Measurements from ENCODE around the gene ABLIM3. TPM values are rescaled to one million over a fixed set of nuclear protein-coding genes. Genes with fewer than 3 reads are reported as not detected.
"Not testable (repeated sequence)": the region's sequence is repeated elsewhere in the genome, so short reads cannot be mapped to it uniquely, and the experiment has no call there.

ABLIM3 gene
- total RNA-seq, 2 experiments from 2014 or later, result 0.07 TPM; not detected in 1

DNA sequence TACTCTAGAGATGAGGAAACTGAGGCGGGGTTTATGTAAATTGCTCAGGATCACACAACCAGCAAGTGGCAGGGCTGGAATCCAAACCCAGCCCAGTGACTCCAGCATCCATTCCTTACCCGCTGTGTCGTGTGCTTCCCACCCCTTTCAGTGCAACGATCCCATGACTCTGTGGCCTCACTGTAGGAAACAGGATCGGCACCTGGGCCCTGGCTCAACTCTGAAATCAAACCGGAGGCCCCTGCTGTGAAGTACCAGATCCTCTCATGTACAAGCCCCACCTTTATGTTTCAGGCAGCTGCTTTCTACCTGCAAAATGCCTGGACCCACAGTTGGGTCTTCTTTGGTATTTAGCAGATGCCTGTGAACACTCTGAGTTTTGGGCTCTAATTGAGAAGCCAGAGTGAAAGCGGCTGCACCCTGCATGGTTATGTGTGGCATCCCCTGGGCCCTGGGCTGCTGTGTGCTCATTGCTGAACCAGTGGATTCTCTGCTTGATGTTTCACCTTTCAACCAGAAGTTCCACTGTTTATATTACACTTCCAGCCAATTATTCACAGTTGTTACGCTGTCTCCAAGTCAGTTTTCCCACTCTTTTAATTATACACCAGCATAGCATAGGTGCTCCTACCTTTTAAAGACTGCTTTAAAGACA is 36.7 kb downstream of the ABLIM3 start:
- H3K4me3 Mint-ChIP-seq, result no peak overlapping the region
- intact Hi-C loops (cut with DNase I, micrococcal nuclease), result no loop called here
- ChIA-PET CTCF (no interaction called here), POLR2A (no interaction called here)
- ATAC-seq, result no peak
- peaks cover 7% of the 10 kb centered on the region for H3K27me3 Mint-ChIP-seq
- no peak overlapping the region for H3K27ac Mint-ChIP-seq
- no peak for DNase-seq
- no peaks in the 10 kb centered on the region for H3K9me3 Mint-ChIP-seq (ENCODE audit: low read depth)
- no peaks in the 10 kb centered on the region for H3K36me3 Mint-ChIP-seq (ENCODE audit: low read depth)
- H3K4me1 Mint-ChIP-seq, result no peaks in the 10 kb centered on the region

DNA sequence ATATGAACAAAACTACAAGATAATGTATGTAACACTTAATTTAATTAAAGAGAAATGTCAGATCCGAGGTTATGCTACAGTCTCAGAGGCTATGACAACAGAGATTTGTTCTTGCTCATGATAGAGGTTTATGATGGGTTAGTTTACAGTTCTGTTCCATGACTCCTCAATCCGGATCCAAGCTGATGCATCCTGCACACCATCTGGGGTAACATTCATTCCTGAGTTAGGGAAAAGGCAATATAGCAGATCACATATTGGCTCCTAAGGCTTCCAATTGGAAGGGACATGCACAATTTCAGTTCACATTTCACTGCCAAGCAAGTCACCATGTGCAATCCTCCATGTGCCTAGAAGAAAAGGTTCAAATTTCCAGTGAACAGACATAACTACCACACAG is 40.4 kb downstream of the ABLIM3 start:
- ChIA-PET POLR2A (no interaction called here), CTCF (interaction anchor here (1.3 kb wide), 1 partner anchor 83 kb away, joined by 3 read pairs; no protein-coding TSS in a partner anchor)
- Mint-ChIP-seq H3K9me3 (ENCODE audit: low read depth) (no peaks in the 10 kb centered on the region), H3K4me1 (no peaks in the 10 kb centered on the region), H3K27me3 (peaks cover 23% of the 10 kb centered on the region), H3K4me3 (no peak overlapping the region), H3K27ac (no peak overlapping the region), H3K36me3 (ENCODE audit: low read depth) (no peaks in the 10 kb centered on the region)
- intact Hi-C loops (cut with DNase I, micrococcal nuclease), result no loop called here
- ATAC-seq (no peak), DNase-seq (no peak)

DNA sequence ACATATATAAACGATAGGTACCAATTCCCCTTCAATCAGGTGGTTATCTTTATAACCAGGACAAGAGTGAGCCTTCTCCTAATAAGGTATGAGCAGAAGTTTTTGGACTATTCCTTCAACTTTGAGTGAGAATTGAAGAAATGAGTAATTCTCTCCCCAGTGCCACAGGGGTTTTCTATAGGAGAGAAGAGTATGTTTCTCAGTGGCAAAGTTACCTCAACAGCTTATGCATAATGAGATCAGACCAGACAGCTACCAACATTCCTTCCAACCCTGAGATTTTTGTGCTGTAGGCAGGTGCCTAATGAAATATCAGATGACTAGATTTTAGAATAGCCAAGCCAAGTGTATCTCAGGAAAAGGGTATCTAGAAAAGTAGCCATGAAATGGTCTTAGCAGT is 40.9 kb downstream of the ABLIM3 start:
- CTCF ChIA-PET, result interaction anchor here (1.3 kb wide), 1 partner anchor 83 kb away, joined by 3 read pairs; no protein-coding TSS in a partner anchor
- H3K9me3 Mint-ChIP-seq (ENCODE audit: low read depth), result no peaks in the 10 kb centered on the region

GRCh38 chr5:149185067-149185466 is 43.8 kb downstream of the ABLIM3 start:
- Mint-ChIP-seq H3K36me3 (ENCODE audit: low read depth) (no peaks in the 10 kb centered on the region), H3K27me3 (peaks cover 23% of the 10 kb centered on the region), H3K4me3 (no peak overlapping the region), H3K27ac (no peak overlapping the region), H3K9me3 (ENCODE audit: low read depth) (no peaks in the 10 kb centered on the region), H3K4me1 (no peaks in the 10 kb centered on the region)
- intact Hi-C loops (cut with DNase I, micrococcal nuclease), result no loop called here
- DNase-seq (no peak), ATAC-seq (no peak)
- POLR2A ChIA-PET, result no interaction called here
- CTCF ChIA-PET, result no interaction called here

More for the DNA sequence above, 40.9 kb downstream of the ABLIM3 start:
- POLR2A ChIA-PET, result no interaction called here
- no peak overlapping the region for H3K27ac Mint-ChIP-seq
- intact Hi-C loops (cut with DNase I, micrococcal nuclease), result no loop called here
- H3K36me3 Mint-ChIP-seq (ENCODE audit: low read depth), result no peaks in the 10 kb centered on the region
- ATAC-seq (no peak), DNase-seq (no peak)
- no peak overlapping the region for H3K4me3 Mint-ChIP-seq
- no peaks in the 10 kb centered on the region for H3K4me1 Mint-ChIP-seq
- H3K27me3 Mint-ChIP-seq, result peaks cover 23% of the 10 kb centered on the region

DNA sequence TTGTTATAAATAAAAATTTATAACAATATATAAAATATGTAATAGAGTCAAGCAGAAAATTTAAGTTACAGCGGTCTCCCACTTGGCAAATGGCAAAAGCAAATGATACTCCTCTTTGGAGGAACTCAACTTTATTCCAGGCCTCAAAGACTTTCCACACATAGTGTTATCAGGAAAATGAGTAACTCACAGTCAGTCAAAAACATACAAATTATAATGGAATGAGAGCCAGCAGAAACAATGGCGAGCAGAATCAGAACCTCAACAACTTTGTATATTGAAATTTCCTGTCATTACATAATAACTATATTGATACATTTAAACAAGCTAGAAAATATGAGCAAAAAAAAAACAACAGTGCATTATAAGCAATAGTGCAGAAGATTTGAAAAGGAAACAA is 45.2 kb downstream of the ABLIM3 start:
- Mint-ChIP-seq H3K27me3 (peaks cover 19% of the 10 kb centered on the region), H3K27ac (no peak overlapping the region), H3K4me1 (no peaks in the 10 kb centered on the region), H3K9me3 (ENCODE audit: low read depth) (no peaks in the 10 kb centered on the region), H3K4me3 (no peak overlapping the region), H3K36me3 (ENCODE audit: low read depth) (no peaks in the 10 kb centered on the region)
- intact Hi-C loops (cut with DNase I, micrococcal nuclease), result no loop called here
- no peak for ATAC-seq
- no peak for DNase-seq
- ChIA-PET CTCF (no interaction called here), POLR2A (no interaction called here)

DNA sequence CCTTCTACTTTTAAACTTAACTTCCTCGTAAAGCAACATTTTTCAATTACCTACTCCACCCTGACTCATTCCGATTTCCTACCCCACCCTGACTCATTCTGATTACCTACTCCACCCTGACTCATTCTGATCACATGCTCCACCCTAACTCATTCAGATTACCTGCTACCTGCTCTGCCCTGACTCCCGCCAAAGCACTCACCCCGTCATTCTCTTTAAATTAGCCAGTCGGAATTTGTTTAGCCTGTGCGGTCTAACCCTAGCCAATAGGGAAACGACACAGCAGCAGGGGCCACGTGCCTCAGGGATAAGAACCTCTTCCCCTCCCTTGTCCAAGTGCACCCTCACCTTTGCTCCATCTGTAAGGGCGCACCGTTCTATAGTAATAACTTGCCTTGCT is 46.3 kb downstream of the ABLIM3 start:
- DNase-seq; H3K4me1 Mint-ChIP-seq; CTCF ChIA-PET; H3K27ac Mint-ChIP-seq; POLR2A ChIA-PET; intact Hi-C loops (cut with DNase I, micrococcal nuclease); ATAC-seq; H3K36me3 Mint-ChIP-seq (ENCODE audit: low read depth); H3K4me3 Mint-ChIP-seq; H3K9me3 Mint-ChIP-seq (ENCODE audit: low read depth): not testable (repeated sequence)
- peaks cover 16% of the 10 kb centered on the region for H3K27me3 Mint-ChIP-seq

GRCh38 chr5:149188383-149188782 is 47.1 kb downstream of the ABLIM3 start:
- intact Hi-C loops (cut with DNase I, micrococcal nuclease), result no loop called here
- Mint-ChIP-seq H3K27ac (no peak overlapping the region), H3K27me3 (peaks cover 13% of the 10 kb centered on the region), H3K4me3 (no peak overlapping the region), H3K9me3 (ENCODE audit: low read depth) (no peaks in the 10 kb centered on the region), H3K4me1 (no peaks in the 10 kb centered on the region), H3K36me3 (ENCODE audit: low read depth) (no peaks in the 10 kb centered on the region)
- ChIA-PET POLR2A (no interaction called here), CTCF (no interaction called here)
- ATAC-seq (no peak), DNase-seq (no peak)

DNA sequence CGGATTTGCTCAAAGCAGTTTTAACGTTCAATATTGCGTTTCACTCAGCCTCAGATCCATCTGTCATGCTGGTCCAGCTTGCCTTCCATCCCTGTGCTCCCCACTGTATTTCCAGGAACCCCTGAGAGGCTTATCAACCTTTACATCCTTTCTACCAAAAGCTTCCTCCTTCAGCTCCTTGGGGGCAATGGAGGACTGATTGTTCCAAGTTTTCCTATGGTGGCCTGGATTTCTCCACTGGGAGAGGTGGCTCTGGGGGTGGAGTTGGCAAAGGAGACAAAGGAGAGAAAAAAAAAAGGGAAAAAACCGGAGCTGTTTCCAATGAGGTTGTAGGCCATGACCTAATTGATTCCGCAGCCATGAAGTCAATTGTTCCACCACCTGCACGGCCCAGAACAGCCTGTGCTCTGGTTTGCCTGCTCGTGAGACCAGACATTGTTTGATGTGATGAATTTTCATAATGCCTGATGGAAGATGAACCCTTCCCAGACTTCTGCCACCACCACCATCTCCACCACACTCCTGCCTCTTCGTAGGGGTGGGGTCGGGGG is 54.1 kb downstream of the ABLIM3 start:
- Mint-ChIP-seq H3K9me3 (ENCODE audit: low read depth) (no peaks in the 10 kb centered on the region), H3K36me3 (ENCODE audit: low read depth) (no peaks in the 10 kb centered on the region), H3K4me1 (no peaks in the 10 kb centered on the region), H3K4me3 (no peak overlapping the region), H3K27me3 (no peaks in the 10 kb centered on the region), H3K27ac (no peak overlapping the region)
- no peak for ATAC-seq
- intact Hi-C loops (cut with DNase I, micrococcal nuclease), result no loop called here
- no peak for DNase-seq
- ChIA-PET CTCF (interaction anchor here (0.5 to 1.0 kb wide), 3 partner anchors 16 to 948 kb away, joined by 3 read pairs; no protein-coding TSS in a partner anchor), POLR2A (no interaction called here)

DNA sequence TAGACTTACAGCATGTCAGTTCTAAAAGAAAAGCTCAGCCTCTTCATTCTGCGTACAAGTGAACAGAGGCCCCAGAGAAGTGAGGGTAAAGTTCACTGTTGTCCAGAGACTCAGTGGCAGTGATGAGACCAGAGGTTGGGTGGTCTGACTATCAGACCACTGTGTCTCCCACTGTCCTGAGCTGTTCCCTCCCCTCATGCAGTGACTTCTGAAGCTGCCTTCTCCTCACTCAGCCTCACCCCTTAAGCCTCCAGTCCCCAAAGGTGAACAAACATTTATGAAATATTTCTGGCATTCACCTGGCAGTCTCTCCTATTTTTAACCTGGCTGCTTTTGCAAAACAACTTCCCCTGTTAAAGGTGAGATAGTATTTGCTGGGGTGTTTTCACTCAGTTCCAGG is 54.7 kb downstream of the ABLIM3 start:
- H3K27me3 Mint-ChIP-seq, result no peaks in the 10 kb centered on the region
- ChIA-PET CTCF (interaction anchor here (0.6 to 1.0 kb wide), 4 partner anchors 16 to 948 kb away, joined by 3 to 4 read pairs (median 3); no protein-coding TSS in a partner anchor), POLR2A (no interaction called here)
- H3K9me3 Mint-ChIP-seq (ENCODE audit: low read depth), result no peaks in the 10 kb centered on the region
- no peak overlapping the region for H3K4me3 Mint-ChIP-seq
- DNase-seq, result no peak
- H3K4me1 Mint-ChIP-seq, result no peaks in the 10 kb centered on the region
- intact Hi-C loops (cut with DNase I, micrococcal nuclease), result no loop called here
- no peaks in the 10 kb centered on the region for H3K36me3 Mint-ChIP-seq (ENCODE audit: low read depth)
- no peak overlapping the region for H3K27ac Mint-ChIP-seq
- no peak for ATAC-seq

DNA sequence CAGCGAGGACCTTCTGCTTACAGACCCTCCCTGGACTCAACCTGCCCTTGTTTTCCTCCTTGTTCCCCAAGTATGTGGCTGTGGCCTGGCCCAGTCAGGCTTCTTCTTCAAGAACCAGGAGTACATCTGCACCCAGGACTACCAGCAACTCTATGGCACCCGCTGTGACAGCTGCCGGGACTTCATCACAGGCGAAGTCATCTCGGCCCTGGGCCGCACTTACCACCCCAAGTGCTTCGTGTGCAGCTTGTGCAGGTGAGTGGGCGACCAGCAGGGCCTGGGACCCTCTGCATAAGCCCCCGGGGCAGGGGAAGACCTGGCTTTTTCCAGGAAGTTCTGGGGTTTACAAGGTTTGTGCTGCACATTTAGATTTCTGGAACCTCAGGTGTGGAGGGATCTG is 56.9 kb downstream of the ABLIM3 start:
- Mint-ChIP-seq H3K9me3 (ENCODE audit: low read depth) (no peaks in the 10 kb centered on the region), H3K4me1 (no peaks in the 10 kb centered on the region), H3K36me3 (ENCODE audit: low read depth) (no peaks in the 10 kb centered on the region), H3K27me3 (no peaks in the 10 kb centered on the region), H3K27ac (no peak overlapping the region), H3K4me3 (no peak overlapping the region)
- POLR2A ChIA-PET, result no interaction called here
- CTCF ChIA-PET, result no interaction called here
- no peak for DNase-seq
- no peak for ATAC-seq
- intact Hi-C loops (cut with DNase I, micrococcal nuclease), result no loop called here

DNA sequence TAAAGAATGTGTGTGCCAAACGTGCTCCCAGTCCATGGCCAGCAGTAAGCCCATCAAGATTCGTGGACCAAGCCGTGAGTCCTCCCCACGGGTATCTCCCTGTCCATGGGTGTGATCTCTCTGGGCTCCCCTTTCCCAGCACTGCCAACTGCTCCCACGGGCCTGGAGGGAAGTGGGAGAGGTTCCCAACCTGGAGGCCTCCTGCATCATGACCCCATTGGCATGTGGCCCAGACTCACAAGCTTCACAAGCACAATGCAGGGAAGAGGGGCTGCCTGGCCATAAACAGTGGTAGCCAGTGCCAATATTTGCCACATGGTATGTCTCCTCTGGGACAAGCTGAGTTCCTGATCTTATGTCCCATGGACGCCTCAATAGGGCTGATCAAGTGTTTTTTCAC is 59.1 kb downstream of the ABLIM3 start:
- ChIA-PET CTCF (no interaction called here), POLR2A (no interaction called here)
- Mint-ChIP-seq H3K36me3 (ENCODE audit: low read depth) (no peaks in the 10 kb centered on the region), H3K27me3 (no peaks in the 10 kb centered on the region), H3K4me3 (no peak overlapping the region), H3K27ac (no peak overlapping the region), H3K4me1 (no peaks in the 10 kb centered on the region), H3K9me3 (ENCODE audit: low read depth) (no peaks in the 10 kb centered on the region)
- intact Hi-C loops (cut with DNase I, micrococcal nuclease), result no loop called here
- ATAC-seq, result no peak
- DNase-seq, result no peak

DNA sequence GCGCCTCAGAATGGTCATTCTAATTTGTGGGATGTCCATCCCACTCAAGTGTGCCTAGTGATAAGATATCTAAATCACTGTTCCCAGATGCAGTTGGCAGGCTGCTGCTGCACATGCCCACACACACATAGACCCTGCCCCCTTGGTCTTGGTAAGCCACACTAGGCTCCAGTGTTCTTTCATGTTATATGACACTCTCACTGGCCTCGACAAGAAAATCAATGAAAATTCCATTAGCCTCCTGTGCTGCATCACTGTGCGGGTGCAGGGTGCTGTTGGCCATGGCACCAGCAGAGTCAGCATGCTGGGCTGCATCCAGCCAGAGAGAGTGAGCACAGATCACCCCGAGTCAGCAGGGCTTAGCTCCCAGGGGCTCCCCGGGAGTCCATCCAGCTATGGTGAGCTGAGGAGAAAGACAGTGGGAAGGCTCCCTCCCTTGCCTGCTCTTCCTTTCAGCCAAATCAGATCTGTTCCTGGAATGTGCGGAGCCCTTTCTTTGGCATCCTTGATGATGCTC is 59.9 kb downstream of the ABLIM3 start:
- ChIA-PET POLR2A (no interaction called here), CTCF (interaction anchor here (0.5 kb wide), 1 partner anchor 123 kb away, joined by 3 read pairs; no protein-coding TSS in a partner anchor)
- ATAC-seq (no peak), DNase-seq (no peak)
- no peaks in the 10 kb centered on the region for H3K9me3 Mint-ChIP-seq (ENCODE audit: low read depth)
- H3K27me3 Mint-ChIP-seq, result no peaks in the 10 kb centered on the region
- no peaks in the 10 kb centered on the region for H3K4me1 Mint-ChIP-seq
- H3K36me3 Mint-ChIP-seq (ENCODE audit: low read depth), result no peaks in the 10 kb centered on the region
- intact Hi-C loops (cut with DNase I, micrococcal nuclease), result no loop called here
- H3K4me3 Mint-ChIP-seq, result no peak overlapping the region
- no peak overlapping the region for H3K27ac Mint-ChIP-seq
